GM18508 (cell line): ENCODE results near the gene DLX5.

ENCODE experiments used
- ATAC-seq: cut with Tn5 transposase; IDR thresholded peaks from one replicate; pipeline ENCODE4 v1.9.1; 2021; ENCODE audit warnings: moderate number of reproducible peaks; ENCODE audit not compliant: insufficient read depth, unreplicated experiment

Gene DLX5

GRCh38 chr7:97006055-97006815 lies 18.4 kb downstream of the DLX5 start:
- no peak for ATAC-seq

DNA sequence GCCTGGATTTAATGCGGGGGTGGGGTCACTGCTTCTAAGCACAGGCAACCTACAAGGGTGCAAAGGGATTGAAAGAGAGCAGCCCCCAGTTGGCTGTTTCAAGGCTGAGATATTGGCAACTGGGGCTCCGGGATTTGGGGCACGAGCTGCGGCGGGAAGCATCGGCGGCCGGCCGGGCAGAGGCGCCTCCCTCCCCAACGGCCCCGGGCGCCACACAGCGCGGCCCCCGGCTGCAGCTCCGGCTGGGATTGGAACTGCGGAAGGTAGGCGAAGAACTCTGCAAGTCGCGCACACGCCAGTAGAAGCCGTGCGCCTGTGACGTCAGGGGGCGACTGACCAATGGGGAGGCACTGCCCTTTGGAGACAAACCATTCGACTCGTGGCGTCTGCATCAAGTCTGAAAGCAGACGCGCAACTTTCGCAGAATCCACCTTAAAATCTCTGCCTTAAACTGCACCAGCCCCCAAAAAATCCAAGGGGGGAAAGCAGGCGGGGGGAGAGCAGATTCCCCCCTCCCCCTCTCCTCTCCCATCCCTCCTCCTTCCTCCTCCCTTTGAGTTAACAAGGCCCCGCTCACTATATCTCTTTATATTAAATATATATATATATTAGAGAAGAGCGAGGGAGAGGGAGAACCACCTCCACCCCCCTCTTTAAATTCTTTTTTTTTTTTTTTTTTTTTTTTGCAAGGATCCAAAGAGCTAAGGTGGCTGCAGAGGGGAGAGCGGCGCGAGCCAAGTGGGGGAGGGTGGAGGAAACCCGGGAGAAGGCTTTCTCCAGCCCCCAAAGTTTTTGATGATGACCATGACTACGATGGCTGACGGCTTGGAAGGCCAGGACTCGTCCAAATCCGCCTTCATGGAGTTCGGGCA lies 19.2 kb downstream of the DLX5 start, which contains the start of gene DLX6:
DLX6 (plus strand) TSS at position 371 of the 872 bp plus-strand sequence; CDS start at position 796, 425 bp downstream.
- ATAC-seq: no peak

DNA sequence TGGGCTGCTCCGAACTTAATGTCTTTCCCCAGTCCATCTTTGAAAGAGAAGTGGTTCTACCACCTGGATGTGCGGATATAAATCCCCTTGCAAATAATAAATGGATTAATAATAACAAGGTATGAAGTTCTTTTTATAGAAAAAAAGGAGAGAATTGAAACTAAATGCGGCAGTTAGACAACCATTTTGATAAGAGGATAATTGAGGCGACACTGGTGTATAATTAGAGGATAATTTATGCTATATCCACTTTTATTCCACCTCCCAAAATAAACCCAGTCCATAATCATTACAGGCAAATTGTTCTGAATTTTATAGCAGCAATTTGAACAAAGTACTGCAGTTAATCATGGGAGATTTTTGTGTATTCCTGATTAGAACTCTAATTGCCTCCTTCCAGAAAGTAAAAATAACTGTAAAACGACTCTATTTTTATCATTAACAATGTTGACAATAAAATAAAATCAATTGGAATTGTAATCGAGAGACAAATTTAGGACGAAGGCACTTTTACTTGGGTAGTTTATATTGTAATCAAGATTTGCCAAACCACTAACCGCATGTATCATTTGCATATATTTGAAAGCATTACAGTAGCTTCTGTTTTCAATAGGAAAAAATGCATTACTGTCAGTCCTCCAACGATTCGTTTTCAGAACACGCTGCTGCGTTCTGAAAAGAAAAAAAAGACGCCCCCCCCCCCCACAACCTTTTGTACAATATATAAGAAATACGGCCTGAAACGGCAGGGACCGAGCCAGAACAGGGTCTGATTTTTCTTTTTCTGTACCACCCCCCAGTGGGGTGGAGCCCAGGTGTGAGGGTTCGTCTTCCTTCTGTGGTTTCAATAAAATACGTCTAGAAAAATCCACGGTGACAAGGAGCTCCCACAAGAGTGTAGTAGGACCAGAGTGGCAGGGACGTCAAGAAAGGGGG lies 20.1 kb downstream of the DLX5 start:
- no peak for ATAC-seq

DNA sequence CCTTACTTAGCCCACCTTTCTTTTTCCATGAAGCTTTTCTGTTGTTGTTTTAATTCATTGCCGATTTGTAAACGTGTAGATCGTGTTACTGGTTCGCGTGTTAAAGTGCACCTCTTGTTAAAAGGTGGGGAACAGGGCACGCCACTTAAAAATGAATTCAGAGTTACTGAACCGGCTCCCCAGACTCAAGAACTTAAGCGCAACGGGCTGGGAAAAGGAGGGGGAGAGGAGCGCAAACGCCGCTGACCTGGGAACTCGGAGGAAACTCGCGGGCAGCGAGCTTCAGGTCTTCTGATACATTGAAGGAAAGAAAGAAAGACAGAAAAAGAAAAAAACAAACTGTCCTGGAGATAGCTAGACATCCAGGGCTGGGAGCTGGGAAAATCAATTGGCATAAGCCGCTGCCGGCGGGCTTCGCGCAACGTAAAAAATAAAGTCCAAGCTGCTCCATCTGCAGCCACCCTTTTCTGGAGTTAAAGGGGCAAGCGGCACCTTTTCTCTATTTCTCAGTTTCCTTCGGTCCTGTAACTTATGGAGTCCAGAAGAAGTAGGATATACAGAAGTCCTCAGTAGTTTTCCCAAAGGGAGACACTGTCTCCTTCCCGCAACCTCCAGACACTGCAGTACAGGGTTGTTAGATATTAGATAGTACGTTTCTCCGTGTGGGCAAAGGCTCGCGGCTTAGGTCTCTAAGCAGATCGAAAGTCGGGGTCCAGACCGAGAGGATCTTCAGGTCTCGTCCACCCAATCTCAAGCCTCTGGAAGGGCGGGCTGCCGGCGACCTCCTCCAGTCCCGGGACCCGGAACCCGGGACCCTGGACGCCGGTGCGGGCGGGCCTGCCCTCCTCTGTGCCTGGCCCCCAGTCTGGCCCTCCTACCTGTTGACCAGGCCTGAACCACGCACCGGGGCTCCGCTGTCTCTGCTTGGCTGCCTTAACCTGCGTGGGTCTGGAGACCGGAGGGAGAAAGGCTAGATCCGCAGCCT lies 21.1 kb downstream of the DLX5 start:
- no peak for ATAC-seq

DNA sequence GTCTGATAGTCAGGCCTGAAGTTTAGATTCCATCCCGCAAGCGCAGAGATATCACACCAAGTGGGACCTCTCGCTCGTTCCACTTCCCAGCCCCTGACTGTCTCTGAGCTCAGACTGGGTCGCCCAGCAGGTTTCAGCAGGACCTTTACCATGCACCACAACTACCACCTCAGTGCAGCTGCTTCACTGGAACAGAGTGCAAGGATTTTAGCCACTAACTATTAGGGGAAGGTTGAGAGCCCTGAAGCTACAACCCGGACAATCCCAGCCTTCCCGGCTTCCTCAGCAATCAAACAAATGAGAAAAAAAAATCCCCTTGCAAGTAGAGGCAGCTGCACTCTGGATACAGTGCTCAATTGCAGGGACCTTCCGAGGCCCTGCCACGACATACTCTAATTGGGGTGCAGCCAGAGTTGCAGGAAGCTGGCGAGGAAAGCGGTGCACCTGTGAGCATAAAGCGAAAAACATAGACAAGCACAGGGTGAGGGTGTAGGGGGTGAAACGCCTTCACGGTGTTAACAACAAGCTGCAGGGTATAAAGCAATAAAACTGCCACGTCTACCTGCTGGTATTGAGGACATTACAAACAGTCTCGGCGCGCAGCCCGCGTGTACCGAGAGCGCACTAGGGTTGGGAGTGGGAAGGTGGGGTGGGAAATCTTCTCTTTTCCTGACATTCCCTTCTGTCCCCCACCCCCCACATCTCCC lies 21.9 kb downstream of the DLX5 start:
- ATAC-seq: no peak

DNA sequence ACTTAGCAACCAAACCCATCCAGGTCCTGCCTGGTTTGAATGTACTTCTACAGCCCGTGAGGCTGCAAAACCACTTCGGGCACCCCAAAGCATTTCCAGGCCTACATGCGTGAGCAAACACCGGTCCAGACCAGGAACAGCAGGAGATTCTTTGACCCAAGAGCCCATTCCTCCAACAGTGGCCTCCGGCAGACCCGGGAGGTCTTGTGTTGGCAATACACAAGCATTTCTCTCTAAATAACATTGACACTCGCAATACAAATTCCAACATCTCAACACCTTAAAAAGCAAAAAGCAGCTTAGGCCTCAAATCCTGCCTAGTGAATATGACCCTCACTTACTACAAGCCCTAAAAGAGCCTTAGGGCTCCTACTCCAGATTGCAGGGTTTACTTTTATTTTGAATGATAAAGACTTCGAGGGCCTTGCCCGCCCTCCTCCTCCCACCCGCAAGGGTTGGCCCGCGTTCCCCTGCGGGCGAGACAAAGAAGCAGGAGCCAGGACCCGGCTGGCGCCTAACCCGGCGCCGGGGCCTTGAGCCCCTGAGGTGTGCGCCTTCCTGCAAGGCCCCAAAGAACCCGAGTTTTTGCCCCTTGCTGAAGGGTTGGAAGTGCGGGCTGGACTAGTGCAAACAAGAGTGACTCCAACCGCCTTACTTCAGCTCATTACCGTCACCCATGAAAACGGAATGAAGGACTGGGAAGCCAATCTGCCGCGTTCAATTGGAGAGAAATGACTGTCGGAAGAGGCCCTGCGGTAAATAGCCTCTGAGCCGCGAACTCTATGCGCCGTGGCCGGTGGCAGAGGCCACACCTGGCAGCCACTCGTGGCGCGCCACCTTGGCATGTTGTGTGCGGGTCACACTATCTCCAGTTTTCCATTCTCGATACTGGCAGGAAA lies 22.7 kb downstream of the DLX5 start:
- ATAC-seq: no peak

DNA sequence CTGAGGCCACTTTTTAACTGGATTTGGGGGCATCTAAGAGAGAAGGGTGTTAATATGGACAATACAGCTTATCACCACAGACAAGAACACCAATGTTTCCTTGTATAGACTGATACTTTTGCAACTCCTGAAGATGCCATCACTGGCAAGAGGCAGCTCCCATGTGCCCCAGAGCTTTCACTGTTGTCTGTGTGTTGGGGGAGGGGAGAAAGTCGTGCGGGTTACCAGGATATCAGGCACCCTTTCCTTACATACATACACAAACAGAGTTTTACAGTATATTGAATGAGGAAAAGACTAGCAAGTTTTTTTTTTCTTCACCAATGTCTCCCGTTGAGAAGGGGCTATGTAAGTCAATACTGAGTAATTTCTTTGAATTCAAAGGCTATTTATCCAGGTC lies 23.4 kb downstream of the DLX5 start:
- no peak for ATAC-seq

DNA sequence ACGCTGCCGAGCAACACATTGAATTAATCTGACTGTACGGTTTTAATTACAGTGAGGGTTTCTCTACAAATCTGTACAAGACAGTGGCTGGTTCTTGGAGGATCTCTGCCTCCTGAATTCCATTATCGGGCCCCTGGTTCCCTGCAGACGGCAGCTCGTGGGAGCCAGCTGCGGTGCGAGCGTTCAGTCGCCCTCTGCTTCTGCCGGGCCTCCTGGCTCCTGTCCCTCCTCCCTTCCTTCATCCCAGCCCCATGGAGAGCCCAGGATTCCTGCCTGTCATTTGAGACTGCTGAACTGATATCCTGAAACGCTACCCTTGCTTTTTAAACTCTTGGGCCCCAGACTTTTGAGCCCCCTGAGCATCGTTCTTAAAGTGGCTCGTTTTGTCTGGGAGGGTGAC lies 25.9 kb downstream of the DLX5 start:
- ATAC-seq: no peak

DNA sequence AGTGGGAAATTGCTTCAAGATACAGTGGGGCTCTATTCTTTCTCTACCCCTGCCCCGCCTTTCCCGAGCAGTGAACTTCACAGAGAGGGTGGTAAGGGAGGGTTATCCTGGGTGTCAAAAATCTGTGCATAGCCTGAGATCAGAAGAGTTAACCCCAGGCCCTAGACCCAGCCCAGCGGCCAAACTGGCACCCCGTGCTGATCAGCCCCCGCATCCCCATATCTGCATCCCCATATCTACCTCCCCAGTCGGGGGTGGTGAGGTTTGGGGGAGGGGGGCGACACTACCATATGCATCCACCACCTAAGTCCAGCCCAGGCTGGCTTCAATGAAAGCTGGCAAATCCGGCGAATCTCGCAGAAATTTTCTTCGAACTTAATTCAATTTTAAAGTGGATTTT lies 26.3 kb downstream of the DLX5 start:
- no peak for ATAC-seq

DNA sequence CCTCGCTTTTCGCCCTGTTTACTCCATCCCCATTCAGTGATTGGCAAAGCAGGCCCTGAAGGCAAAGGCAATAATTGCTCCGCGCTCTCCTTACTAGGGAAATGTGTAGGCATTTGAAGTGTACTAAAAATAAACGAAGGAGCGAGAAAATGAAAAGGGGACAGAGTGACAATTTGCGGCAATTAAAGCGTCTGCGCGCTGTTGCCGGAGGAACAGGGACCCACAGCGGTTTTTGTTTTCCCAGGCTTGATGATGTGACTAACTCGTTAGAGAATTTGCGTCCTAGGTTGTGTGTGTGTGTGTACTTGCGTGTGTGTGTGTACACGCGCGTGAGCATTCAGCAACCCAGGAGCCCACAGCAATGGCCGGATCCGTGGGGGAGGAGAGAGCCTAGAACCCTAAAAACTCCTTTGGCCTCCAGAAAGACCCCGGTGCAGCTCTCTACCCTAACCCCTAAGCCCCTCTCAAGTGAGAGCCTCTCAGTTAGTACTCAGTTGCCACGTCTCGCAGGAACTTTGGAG lies 27.1 kb downstream of the DLX5 start:
- no peak for ATAC-seq

GRCh38 chr7:96996958-96997511 lies 27.6 kb downstream of the DLX5 start:
- no peak for ATAC-seq

- no peak for ATAC-seq
Observed at GRCh38 chr7:96996111-96996957, 28.3 kb downstream of the DLX5 start.

- no peak for ATAC-seq
Observed at GRCh38 chr7:96995406-96996110, 29.1 kb downstream of the DLX5 start.

- no peak for ATAC-seq
Observed at GRCh38 chr7:96993980-96994379, 30.7 kb downstream of the DLX5 start.

GRCh38 chr7:96993094-96993865 lies 31.4 kb downstream of the DLX5 start:
- ATAC-seq: no peak
